H1 (cell line): ENCODE data around the gene ATP6V0D1. TPM values are rescaled to one million over a fixed set of nuclear protein-coding genes. Genes with fewer than 3 reads are reported as not detected.

Experiments used
- CTCF ChIA-PET: fragments of 300-600 bp; sonication (Branson Sonifier 250); formaldehyde crosslinking; loops from one replicate; lab custom pipeline; 2021; ENCODE audit not compliant: partially characterized antibody; lab: Charles Lee
- POLR2A ChIA-PET: fragments of 300-600 bp; sonication (Branson Sonifier 250); formaldehyde crosslinking; loops from one replicate; lab custom pipeline; 2021; ENCODE audit warnings: inconsistent platforms; ENCODE audit not compliant: partially characterized antibody; lab: Charles Lee
- DNase-seq, 2 experiments: peaks; one replicate each; pipeline versions ENCODE4 v3.0.0 to v3.0.0-alpha.2; 2010 to 2022; ENCODE audit warnings: low spot score in 2 of 2, low read depth in 1 of 2, mixed read lengths in 1 of 2
- FAIRE-seq: peaks from 2 replicates; lab custom pipeline; 2011; peaks lifted over from hg19 to GRCh38; lab: Jason Lieb, UNC
- H2AFZ ChIP-seq: 2 replicates; pipeline ENCODE4 v1.8.1; 2012; ENCODE audit warnings: low read length, inconsistent platforms
- H2AK5ac ChIP-seq: 2 replicates; pipeline ENCODE4 v1.6.1; 2013; ENCODE audit warnings: low read depth, low read length
- H2BK120ac ChIP-seq: replicated peaks from 2 replicates; pipeline ENCODE3; 2013; ENCODE audit warnings: low read depth, low read length, inconsistent platforms
- H2BK12ac ChIP-seq: 2 replicates; pipeline ENCODE4 v1.6.1; 2013; ENCODE audit warnings: low read depth, low read length
- H2BK15ac ChIP-seq: 2 replicates; pipeline ENCODE4 v1.6.1; 2013; ENCODE audit warnings: low read length
- H2BK20ac ChIP-seq: 2 replicates; pipeline ENCODE4 v1.6.1; 2013; ENCODE audit warnings: low read length
- H2BK5ac ChIP-seq: 2 replicates; pipeline ENCODE4 v1.6.1; 2013; ENCODE audit warnings: low read depth, low read length
- H3K14ac ChIP-seq: 2 replicates; pipeline ENCODE4 v1.6.1; 2013; ENCODE audit warnings: inconsistent platforms; ENCODE audit not compliant: insufficient read length
- H3K18ac ChIP-seq: 2 replicates; pipeline ENCODE4 v1.6.1; 2013; ENCODE audit warnings: low read length; ENCODE audit errors: extremely low read depth
- H3K23ac ChIP-seq: 2 replicates; pipeline ENCODE4 v1.6.1; 2013; ENCODE audit warnings: inconsistent platforms; ENCODE audit not compliant: insufficient read length
- H3K23me2 ChIP-seq: 2 replicates; pipeline ENCODE4 v1.6.1; 2013; ENCODE audit warnings: low read depth, low read length
- H3K27ac ChIP-seq: 2 replicates; pipeline ENCODE4 v1.6.1; 2011; ENCODE audit warnings: low read depth, low read length, inconsistent platforms
- H3K27me3 ChIP-seq, 4 experiments: replicated peaks in 1 of 4; 1 replicate in 1 of 4; 2 replicates in 3 of 4; pipeline versions ENCODE4 v1.6.1 to v1.8.1; 2011 to 2013; ENCODE audit warnings: low read length in 3 of 4, mild to moderate bottlenecking in 3 of 4, inconsistent platforms in 2 of 4, mixed read lengths in 2 of 4, moderate library complexity in 1 of 4; ENCODE audit not compliant: control insufficient read depth in 3 of 4, insufficient read depth in 3 of 4; ENCODE audit errors: extremely low read depth in 1 of 4
- H3K36me3 ChIP-seq, 4 experiments: 2 replicates each; pipeline versions ENCODE4 v1.6.1 to v1.8.1; 2011 to 2013; ENCODE audit warnings: mild to moderate bottlenecking in 4 of 4, low read length in 3 of 4, moderate library complexity in 2 of 4, control low read depth in 1 of 4, inconsistent platforms in 1 of 4; ENCODE audit not compliant: insufficient read depth in 4 of 4, control insufficient read depth in 2 of 4
- H3K4ac ChIP-seq: replicated peaks from 2 replicates; pipeline ENCODE3; 2013; ENCODE audit warnings: low read length, low read depth, mixed read lengths, inconsistent platforms; ENCODE audit not compliant: insufficient read length
- H3K4me1 ChIP-seq, 4 experiments: replicated peaks in 1 of 4; 1 replicate in 1 of 4; 2 replicates in 3 of 4; pipeline versions ENCODE4 v1.6.1 to v1.8.1; 2011 to 2013; ENCODE audit warnings: low read length in 3 of 4, inconsistent platforms in 2 of 4, mixed read lengths in 1 of 4; ENCODE audit not compliant: insufficient read depth in 4 of 4, control insufficient read depth in 3 of 4
- H3K4me2 ChIP-seq, 2 experiments: 2 replicates each; pipeline versions ENCODE4 v1.6.1 to v1.8.1; 2011 to 2013; ENCODE audit warnings: low read depth in 2 of 2, low read length in 2 of 2, control low read depth in 1 of 2, inconsistent platforms in 1 of 2, mild to moderate bottlenecking in 1 of 2; ENCODE audit not compliant: insufficient read depth in 1 of 2
- H3K4me3 ChIP-seq, 4 experiments: fragments of 200-600, 300-600 bp in 1 of 4; sonication (generic), shearing (Covaris generic), sonication (Bioruptor Twin) in 1 of 4; 2 replicates each; pipeline versions ENCODE4 v1.5.1 to v1.8.1; 2011 to 2016; ENCODE audit warnings: low read length in 4 of 4, low read depth in 3 of 4, control low read depth in 2 of 4, inconsistent platforms in 2 of 4, mild to moderate bottlenecking in 2 of 4, mixed read lengths in 1 of 4, moderate library complexity in 1 of 4; ENCODE audit not compliant: insufficient read depth in 2 of 4; ENCODE audit errors: extremely low read depth in 1 of 4
- H3K56ac ChIP-seq: replicated peaks from 2 replicates; pipeline ENCODE3; 2013; ENCODE audit warnings: low read depth, mild to moderate bottlenecking, mixed read lengths, low read length, inconsistent platforms; ENCODE audit not compliant: insufficient read length
- H3K79me1 ChIP-seq: 2 replicates; pipeline ENCODE4 v1.6.1; 2013; ENCODE audit warnings: low read depth, low read length, control low read depth
- H3K79me2 ChIP-seq, 2 experiments: 2 replicates each; pipeline versions ENCODE4 v1.6.1 to v1.8.1; 2012 to 2013; ENCODE audit warnings: low read length in 2 of 2, mild to moderate bottlenecking in 2 of 2, inconsistent platforms in 1 of 2; ENCODE audit not compliant: insufficient read depth in 2 of 2, control insufficient read depth in 1 of 2
- H3K9ac ChIP-seq, 4 experiments: replicated peaks in 1 of 4; 1 replicate in 1 of 4; 2 replicates in 3 of 4; pipeline versions ENCODE4 v1.6.1 to v1.8.1; 2011 to 2013; ENCODE audit warnings: low read depth in 3 of 4, low read length in 3 of 4, control low read depth in 2 of 4, mild to moderate bottlenecking in 2 of 4, moderate library complexity in 2 of 4, inconsistent platforms in 1 of 4; ENCODE audit errors: extremely low read depth in 1 of 4
- H3K9me3 ChIP-seq, 2 experiments: 2 replicates each; pipeline versions ENCODE4 v1.6.1 to v1.8.1; 2012 to 2013; ENCODE audit warnings: mild to moderate bottlenecking in 2 of 2, moderate library complexity in 2 of 2, control low read depth in 1 of 2, inconsistent platforms in 1 of 2, low read depth in 1 of 2, low read length in 1 of 2, mixed read lengths in 1 of 2; ENCODE audit not compliant: insufficient read depth in 2 of 2
- H4K20me1 ChIP-seq, 2 experiments: replicated peaks in 1 of 2; 2 replicates each; pipeline versions ENCODE3 to v1.8.1; 2011 to 2013; ENCODE audit warnings: inconsistent platforms in 2 of 2, low read length in 2 of 2, mild to moderate bottlenecking in 1 of 2; ENCODE audit not compliant: insufficient read depth in 2 of 2, control insufficient read depth in 1 of 2
- H4K5ac ChIP-seq: 2 replicates; pipeline ENCODE4 v1.6.1; 2013; ENCODE audit warnings: low read length, low read depth, mixed read lengths, inconsistent platforms; ENCODE audit not compliant: insufficient read length
- H4K8ac ChIP-seq: 2 replicates; pipeline ENCODE4 v1.8.0; 2013; ENCODE audit warnings: mild to moderate bottlenecking, moderate library complexity, low read length, inconsistent platforms; ENCODE audit not compliant: insufficient read depth; ENCODE audit errors: extremely low read depth
- H4K91ac ChIP-seq: replicated peaks from 2 replicates; pipeline ENCODE3; 2013; ENCODE audit warnings: low read length, mixed read lengths, inconsistent platforms; ENCODE audit not compliant: insufficient read length
- ATF3 ChIP-seq: IDR thresholded peaks from 2 replicates; pipeline ENCODE4 v1.6.1; 2011; ENCODE audit warnings: low read depth, mild to moderate bottlenecking, low read length; ENCODE audit not compliant: insufficient read depth
- CEBPB ChIP-seq: IDR thresholded peaks from 2 replicates; pipeline ENCODE4 v1.6.1; 2012; ENCODE audit warnings: low read depth, low read length
- E2F6 ChIP-seq: IDR thresholded peaks from 2 replicates; pipeline ENCODE4 v1.6.1; 2012; ENCODE audit warnings: inconsistent platforms
- MAFK ChIP-seq: IDR thresholded peaks from 2 replicates; pipeline ENCODE4 v1.6.1; 2012; ENCODE audit warnings: low read depth, mild to moderate bottlenecking, improper control_type of control experiment, low read length
- NANOG ChIP-seq: IDR thresholded peaks from 2 replicates; pipeline ENCODE4 v1.6.1; 2011; ENCODE audit warnings: low read length, low read depth, mild to moderate bottlenecking, inconsistent platforms; ENCODE audit not compliant: insufficient read depth, poor library complexity, severe bottlenecking
- NRF1 ChIP-seq: IDR thresholded peaks from 2 replicates; pipeline ENCODE4 v1.6.1; 2011; ENCODE audit warnings: mild to moderate bottlenecking, low read depth, low read length, improper control_type of control experiment
- RAD21 ChIP-seq, 2 experiments: IDR thresholded peaks in 1 of 2; conservative IDR thresholded peaks in 1 of 2; 2 replicates each; pipeline ENCODE4 v1.6.1; 2011; ENCODE audit warnings: low read depth in 2 of 2, low read length in 2 of 2, improper control_type of control experiment in 1 of 2, inconsistent platforms in 1 of 2, mild to moderate bottlenecking in 1 of 2, moderate library complexity in 1 of 2
- RFX5 ChIP-seq: IDR thresholded peaks from 2 replicates; pipeline ENCODE4 v1.6.1; 2011; ENCODE audit warnings: low read depth, low read length, improper control_type of control experiment, borderline replicate concordance
- RXRA ChIP-seq: IDR thresholded peaks from 2 replicates; pipeline ENCODE4 v1.6.1; 2011; ENCODE audit warnings: low read depth, mild to moderate bottlenecking, low read length, moderate library complexity; ENCODE audit not compliant: insufficient read depth
- SRF ChIP-seq: IDR thresholded peaks from 2 replicates; pipeline ENCODE4 v1.6.1; 2011; ENCODE audit warnings: mild to moderate bottlenecking, low read depth, low read length, moderate library complexity
- TBP ChIP-seq: IDR thresholded peaks from 2 replicates; pipeline ENCODE4 v1.6.1; 2011; ENCODE audit warnings: low read depth, low read length, improper control_type of control experiment
- TCF12 ChIP-seq: IDR thresholded peaks from 2 replicates; pipeline ENCODE4 v1.6.1; 2011; ENCODE audit warnings: low read depth, mild to moderate bottlenecking, low read length
- TEAD4 ChIP-seq: IDR thresholded peaks from 2 replicates; pipeline ENCODE4 v1.6.1; 2012; ENCODE audit warnings: low read depth, low read length, inconsistent platforms, mixed read lengths
- WGBS, 2 experiments: shearing (Covaris generic) in 1 of 2; methylation state at CpG; one replicate each; pipeline versions ENCODE4 v1.1.6 to v1.1.7; 2013 to 2015; ENCODE audit warnings: low lambda C conversion rate in 2 of 2, mixed read lengths in 2 of 2, inconsistent platforms in 1 of 2, low coverage in 1 of 2, missing lambda C conversion rate in 1 of 2; ENCODE audit not compliant: insufficient replicate concordance in 2 of 2, insufficient coverage in 1 of 2, insufficient read length in 1 of 2; ENCODE audit errors: extremely low coverage in 1 of 2, missing lambda C conversion rate in 1 of 2; 5-methylcytosine and 5-hydroxymethylcytosine counted together
- polyA plus RNA-seq, 7 experiments: library from polyadenylated mRNA; depleted of rRNA in 3 of 7; stranded (reverse) in 5 of 7; unstranded in 2 of 7; fragments of >200 nt in 5 of 7; fragments of 200-250 nt in 2 of 7; gene quantifications; 1 replicate in 5 of 7; 2 replicates in 1 of 7; 4 replicates in 1 of 7; pipeline versions ENCODE4 v1.2.1 to v1.2.3, GENCODE V29; 2011 to 2013; ENCODE audit warnings: missing spikeins in 2 of 7, mixed read lengths in 2 of 7
- total RNA-seq: library from RNA; stranded (reverse); fragmentation: NEBNext Ultra II Directional; extraction: Animal tissue kit (Norgen Biotek cat#: 25700); gene quantifications from 2 replicates; pipeline ENCODE4 v1.2.1, GENCODE V29; 2021

The ATP6V0D1 gene
- total and polyA plus RNA-seq, 2 of the 8 experiments (the other 6 are each of a cell fraction or from before 2014, with no cell fraction given) = 47.3 to 134 TPM

- Histone ChIP-seq H2BK20ac (no peak overlapping the region), H3K79me1 (no peaks in the 10 kb centered on the region), H3K9me3 (no peaks in the 10 kb centered on the region), H3K23me2 (peaks cover 2% of the 10 kb centered on the region; the same call in 1 of the 2 replicates), H3K4ac (no peak overlapping the region), H2BK12ac (no peak overlapping the region), H2BK15ac (no peak overlapping the region), H2BK5ac (no peak overlapping the region), H4K8ac (no peak overlapping the region; the same call in 1 of the 2 replicates), H3K27me3 (peaks cover 0 to 11% (median 7%) of the 10 kb centered on the region in 4 experiments; a peak in 4 of 7 replicates), H3K4me2 (no peak overlapping the region), H4K91ac (no peak overlapping the region), H3K27ac (no peak overlapping the region), H3K4me3 (no peak overlapping the region), H2AK5ac (no peak overlapping the region), H4K5ac (no peak overlapping the region), H3K56ac (no peak overlapping the region), H3K18ac (no peak overlapping the region), H3K79me2 (no peaks in the 10 kb centered on the region), H3K36me3 (no peaks in the 10 kb centered on the region), H2AFZ (no peak overlapping the region), H3K4me1 (peaks cover 0 to 33% (median 18%) of the 10 kb centered on the region in 4 experiments; a peak in 6 of 7 replicates), H3K23ac (no peak overlapping the region), H4K20me1 (no peaks in the 10 kb centered on the region), H3K9ac (no peak overlapping the region), H2BK120ac (no peak overlapping the region), H3K14ac (no peak overlapping the region)
- FAIRE-seq = no peak
- POLR2A ChIA-PET = interaction anchor here (1.2 kb wide), 1 partner anchor 14 kb away, joined by 4 read pairs; no protein-coding TSS in a partner anchor
- CTCF ChIA-PET = interaction anchor here (0.8 to 32.4 kb wide), 16 partner anchors 12 to 140 kb away, joined by 3 to 476 read pairs (median 6); partner anchors contain the start of genes HSD11B2, KCTD19, LRRC36 and ZDHHC1
- WGBS, 2 experiments = 88% methylated on average over 14 of the region's 14 CpGs; no CpG with 5 or more reads in 1 of the 2 experiments
- DNase-seq = no peak
- TF ChIP-seq ATF3 = no peak
- no peak for TF ChIP-seq RFX5
- no peak for TF ChIP-seq TEAD4
- TF ChIP-seq E2F6 = no peak
- no peak for TF ChIP-seq SRF
- TF ChIP-seq TCF12 = no peak
- TF ChIP-seq RAD21 (IDR thresholded peaks at IDR 0.05 in 1 of 2, conservative IDR thresholded peaks at IDR 0.05 in 1 of 2; ENCODE audit: low read depth in 2 of 2, low read length in 2 of 2) = no peak
- no peak for TF ChIP-seq NANOG
- no peak for TF ChIP-seq CEBPB
- TF ChIP-seq MAFK = no peak
- TF ChIP-seq RXRA = no peak
- no peak for TF ChIP-seq TBP
- no peak for TF ChIP-seq NRF1
Observed at GRCh38 chr16:67400901-67401300, 80.1 kb downstream of the ATP6V0D1 start.
